LHCN-M2 (cell line): ENCODE data around the gene CSTF3. TPM values are rescaled to one million over a fixed set of nuclear protein-coding genes. Genes with fewer than 3 reads are reported as not detected.
A peak's percentile ranks its signal among the peaks of the same experiment; 100 is the strongest.
"Not testable (repeated sequence)": the region's sequence is repeated elsewhere in the genome, so short reads cannot be mapped to it uniquely, and the experiment has no call there.

Source experiments
- DNase-seq: peaks from one replicate; pipeline ENCODE4 v3.0.0-alpha.2; 2012; ENCODE audit warnings: low read depth
- total RNA-seq: library from RNA; depleted of rRNA; stranded (reverse); fragments of >200 nt; gene quantifications from 2 replicates; pipeline ENCODE4 v1.2.3, GENCODE V29; 2014

CSTF3 gene
- total RNA-seq, 1 experiment from 2014 or later, result 35.3 TPM

DNA sequence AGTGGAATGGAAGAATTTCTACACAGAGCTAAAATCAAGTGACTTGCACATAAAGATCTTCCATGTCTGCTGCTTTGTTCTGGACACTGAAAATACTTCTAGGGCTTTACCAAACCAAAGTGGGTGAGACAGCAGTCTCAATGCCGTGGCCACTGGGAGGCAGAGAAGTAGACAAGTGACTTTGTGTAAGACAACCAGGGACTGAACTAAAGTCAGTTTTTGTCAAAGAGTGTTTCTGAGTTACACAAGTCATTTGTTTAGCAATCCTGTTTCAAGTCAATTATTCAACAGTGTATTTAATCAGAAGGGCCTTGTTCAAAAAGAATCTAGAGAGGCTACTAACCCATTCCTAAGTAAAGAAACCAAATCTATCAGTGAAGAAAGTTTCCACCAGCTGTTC, 75.3 kb downstream of the CSTF3 start:
- DNase-seq, result no peak

DNA sequence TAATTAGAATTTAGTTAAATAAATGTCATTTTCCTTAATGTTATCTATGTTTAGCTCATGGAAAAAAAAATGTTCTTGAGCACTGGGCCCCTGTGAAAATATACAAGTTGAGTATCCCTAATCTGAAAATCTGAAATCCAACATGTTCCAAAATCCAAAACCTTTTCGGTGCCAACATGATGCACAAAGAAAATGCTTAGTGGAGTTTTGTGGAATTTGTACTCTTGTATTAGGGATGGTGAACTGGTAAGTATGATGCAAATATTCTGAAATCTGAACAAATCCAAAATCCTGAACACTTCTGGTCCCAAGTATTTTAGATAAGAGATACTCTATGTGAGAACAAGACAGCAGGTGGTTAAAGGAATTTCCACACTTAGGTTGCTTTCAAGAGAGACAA, 77.4 kb downstream of the CSTF3 start:
- DNase-seq, result no peak

DNA sequence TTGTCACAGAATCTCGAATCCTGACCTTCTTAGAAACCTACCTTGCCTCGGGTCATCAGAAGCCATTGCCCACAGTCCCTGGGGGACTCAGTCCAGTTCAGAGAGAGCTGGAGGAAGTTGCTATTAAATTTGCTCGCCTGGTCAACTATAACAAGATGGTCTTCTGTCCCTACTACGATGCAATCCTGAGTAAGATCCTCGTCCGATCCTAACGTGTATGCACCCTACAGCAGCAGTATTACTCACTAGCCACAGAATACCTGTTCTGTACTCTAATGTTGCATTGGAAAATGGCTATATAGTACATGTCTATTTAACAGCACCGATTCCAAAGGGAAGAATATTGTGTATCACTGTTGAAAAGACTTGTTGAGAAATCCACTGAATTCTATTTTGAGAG, 88.8 kb downstream of the CSTF3 start:
- DNase-seq, result no peak

DNA sequence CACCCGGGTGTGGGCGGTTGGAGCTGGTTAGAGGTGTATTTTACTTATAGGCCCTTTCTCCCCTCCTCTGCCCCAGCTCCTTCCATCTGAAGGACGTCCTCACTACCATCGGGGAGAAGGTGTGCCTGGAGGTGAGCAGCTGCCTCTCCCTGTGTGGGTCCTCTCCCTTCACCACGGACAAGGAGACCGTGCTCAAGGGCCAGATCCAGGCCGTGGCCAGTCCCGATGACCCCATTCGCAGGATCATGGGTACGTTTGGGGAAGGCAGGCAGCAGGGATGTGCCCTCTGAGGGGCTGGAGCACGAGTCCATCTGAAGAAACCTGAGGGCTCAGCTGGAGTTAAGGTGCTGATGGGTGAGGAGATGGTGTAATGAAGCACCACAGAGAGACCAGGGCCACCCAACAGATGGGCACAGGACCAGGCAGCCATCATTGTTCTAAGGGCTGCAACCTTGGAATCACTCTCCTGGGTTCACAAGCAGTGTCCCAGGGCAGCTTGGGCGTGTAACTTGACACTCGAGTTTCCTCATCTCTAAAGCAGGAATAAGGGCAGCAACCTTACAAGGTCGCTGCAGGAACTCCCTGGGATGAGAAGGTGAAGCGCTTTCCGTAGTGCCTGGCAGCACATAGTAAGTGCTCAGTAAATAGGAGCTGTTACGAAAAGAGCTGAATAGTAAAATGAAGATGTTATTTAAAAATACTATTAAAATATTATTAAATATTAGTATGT, 92.5 kb downstream of the CSTF3 start:
- no peak for DNase-seq

DNA sequence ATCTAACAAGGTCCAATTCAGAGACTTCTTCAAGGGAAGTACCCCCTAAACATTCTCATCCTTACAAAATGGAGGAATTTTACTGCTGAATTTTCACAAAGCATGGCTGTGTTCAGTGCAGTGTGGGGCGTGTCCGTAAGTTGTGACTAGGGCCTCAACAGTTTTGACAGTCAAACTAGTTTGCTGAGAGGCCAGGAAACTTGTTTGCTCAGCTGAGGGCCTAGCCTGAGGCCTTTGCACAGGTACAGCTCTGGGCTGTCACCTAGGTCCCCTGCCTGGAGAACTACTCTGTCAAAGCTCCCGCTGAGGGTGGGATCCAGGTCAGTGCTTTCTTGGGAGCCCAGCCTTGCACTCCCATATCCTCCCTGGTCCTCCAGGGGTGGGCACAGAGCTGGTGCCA, 94.0 kb downstream of the CSTF3 start:
- no peak for DNase-seq

DNA sequence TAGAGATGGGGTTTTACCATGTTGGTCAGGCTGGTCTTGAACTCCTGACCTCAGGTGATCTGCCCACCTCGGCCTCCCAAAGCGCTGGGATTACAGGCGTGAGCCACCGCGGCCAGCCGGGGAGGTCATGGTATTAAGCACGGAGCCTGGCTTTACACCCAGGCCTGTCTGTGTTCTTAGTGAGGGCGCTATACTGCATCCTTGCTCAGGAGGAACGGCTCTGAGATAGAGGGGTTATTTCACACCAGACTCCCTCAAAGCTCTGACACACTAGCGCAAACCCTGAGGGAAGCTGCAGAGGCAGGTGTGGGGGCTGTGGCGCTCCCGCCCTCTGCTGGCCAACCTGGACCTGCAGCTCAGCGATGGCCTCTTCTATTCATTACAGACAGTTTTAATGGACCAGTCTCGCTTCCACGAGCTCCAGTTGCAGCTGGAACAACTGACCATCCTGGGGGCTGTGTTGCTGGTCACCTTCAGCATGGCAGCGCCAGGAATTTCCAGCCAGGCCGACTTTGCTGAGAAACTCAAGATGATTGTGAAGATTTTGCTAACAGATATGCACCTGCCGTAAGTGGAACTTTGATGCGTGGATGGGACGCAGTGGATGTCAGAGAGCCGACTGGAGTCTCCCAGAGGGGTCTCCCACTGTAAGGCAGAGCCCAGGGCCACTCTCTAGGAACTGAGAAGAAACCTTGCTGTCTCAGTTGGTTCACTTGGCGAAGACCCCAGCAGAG, 95.7 kb downstream of the CSTF3 start:
- peak; percentile 59 for DNase-seq

DNA sequence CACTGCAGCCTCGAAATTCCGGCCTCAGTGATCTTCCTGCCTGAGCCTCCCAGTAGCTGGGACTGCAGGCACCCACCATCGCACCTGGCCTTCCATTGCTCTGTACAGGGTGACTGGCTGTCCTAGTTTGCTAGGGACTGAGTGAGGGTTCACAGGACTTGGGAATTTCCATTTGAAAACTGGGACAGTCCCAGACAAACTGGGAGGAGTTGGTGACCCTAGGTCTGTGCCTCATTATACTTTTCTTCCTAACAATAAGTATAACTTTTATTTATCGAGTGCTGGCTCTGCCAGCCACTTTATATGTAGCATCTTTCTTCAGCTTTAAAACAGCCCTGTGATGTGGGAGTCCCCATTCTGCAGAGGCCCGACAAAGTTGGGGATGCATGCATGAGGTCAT, 96.4 kb downstream of the CSTF3 start:
- DNase-seq, result no peak

DNA sequence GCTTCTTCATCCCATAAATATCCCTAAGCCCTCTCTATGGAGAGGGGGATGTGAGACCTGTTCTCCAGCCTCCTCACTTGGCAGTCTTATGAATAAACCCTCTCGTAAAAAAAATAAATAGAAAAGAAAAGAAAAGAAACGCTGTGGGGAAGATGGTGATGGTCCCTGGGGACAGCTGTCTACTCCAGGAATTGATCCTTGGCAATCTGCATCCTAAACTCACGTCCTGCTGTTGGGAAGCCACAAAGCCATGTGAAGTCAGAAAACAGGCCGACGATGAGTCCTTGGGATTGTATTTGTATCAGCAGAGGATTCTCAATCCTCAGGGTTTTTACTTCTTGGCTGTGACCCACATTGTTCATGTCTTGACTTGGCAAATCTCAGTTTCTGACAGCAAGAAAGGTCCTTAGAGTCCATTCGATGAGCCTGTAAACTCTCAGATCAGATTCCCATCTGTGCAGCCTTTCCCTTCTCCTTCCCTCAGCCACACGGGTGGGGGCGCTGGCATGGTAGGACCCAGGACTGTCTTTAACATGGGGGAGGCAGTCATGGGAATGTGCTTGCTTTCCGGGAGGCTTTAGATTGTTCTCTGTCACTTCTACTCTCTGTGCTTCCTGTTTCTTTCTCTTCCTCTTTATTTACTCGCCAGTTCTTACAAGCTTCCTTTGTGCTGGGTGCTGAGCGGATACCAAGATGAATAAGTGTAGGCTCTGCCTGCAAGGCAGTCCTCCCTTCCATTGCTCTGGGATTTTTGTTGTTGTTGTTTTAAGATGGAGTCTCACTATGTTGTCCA, 97.1 kb downstream of the CSTF3 start:
- no peak for DNase-seq

DNA sequence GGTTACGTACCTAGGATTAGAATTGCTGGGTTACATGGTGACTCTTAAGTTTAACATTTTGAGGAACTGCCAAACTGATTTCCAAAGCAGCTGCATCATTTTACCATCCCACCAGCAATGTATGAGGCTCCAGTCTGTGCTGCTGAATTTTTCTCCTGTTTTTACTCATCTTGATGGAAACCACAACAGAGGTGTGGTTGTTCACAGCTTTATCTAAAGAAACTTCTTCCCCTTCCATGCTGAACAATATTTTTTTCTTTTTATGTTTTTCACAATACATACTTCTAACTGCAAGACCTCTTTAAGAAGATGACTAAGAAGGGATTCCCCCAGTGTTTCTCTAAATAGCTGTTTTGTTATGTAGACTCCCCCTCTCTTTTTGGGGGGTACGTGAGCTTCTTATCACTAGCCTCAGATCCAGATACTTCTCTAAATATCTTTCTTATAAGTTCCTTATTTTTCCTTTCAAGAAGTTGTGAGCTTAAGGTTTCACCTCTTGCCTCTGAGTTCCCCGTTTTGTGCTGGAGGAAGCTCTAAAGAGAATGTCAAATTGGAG, 97.9 kb downstream of the CSTF3 start:
- DNase-seq, result peak; percentile 50

DNA sequence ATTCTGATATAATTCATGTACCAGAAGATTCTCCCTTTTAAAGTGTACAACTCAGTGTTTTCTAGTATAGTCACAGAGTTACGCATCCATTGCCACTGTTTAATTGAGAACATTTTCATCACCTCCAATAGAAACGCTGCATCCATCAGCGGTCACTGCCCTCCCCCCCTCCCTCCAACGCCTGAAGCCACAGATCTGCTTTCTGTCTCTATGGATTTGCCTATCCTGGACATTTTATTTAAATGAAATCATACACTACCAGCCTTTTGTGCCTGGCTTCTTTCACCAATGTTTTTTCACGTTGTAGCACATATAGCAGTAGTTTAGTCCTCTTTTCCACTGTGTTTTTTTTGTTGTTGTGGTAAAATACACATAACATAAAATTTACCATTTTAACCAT, 99.1 kb downstream of the CSTF3 start:
- no peak for DNase-seq

DNA sequence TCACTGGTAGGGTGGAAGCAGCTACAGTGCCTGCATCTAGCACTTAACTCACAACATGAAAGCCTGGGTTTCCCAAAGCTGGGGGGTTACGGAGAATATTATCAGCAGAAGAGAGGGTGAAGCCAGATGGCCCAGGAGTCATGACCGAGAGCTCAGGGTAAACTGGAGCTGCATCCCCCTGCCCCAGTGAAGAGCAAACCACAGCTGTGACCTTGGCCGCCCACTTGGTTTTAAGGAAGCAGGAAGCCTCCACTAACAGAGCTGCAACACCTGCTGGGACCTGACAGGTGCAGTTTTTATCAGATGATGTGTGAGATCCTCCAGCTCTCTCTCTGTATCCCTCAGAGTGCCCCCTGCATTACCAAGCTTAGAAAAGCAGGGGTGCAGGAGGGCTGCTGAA, 101.0 kb downstream of the CSTF3 start:
- peak; percentile 40 for DNase-seq

DNA sequence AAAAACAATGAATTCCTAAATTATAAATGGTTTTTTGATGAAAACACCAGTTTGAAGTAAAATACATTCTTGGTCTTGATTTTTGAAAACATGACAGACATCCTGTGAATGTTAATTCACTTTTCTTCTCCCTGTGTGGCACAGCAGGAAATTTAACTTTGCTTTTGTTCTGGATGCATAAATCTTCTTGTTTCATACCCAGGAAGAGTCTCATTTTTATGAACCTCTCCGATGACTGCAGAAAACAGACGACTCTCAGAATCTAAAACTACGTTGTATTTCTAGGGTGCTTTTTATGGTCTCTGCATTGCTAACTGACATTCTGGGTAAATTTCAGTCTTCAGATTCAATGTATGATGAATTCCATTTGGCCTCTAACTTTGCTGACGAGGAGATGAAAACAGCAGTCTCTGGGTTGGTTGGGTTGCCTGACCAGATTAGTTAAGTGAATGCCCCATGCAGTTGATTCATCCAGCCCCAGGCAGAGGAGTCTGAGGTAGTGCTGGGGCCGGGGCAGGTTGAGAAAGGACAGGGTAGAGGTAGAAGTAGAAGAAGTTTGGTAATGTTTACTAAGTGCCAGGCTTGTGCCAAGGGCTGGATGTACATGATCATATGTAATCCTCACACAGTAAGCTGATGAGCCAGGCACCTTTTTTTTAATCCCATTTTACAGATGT, 101.8 kb downstream of the CSTF3 start:
- no peak for DNase-seq

DNA sequence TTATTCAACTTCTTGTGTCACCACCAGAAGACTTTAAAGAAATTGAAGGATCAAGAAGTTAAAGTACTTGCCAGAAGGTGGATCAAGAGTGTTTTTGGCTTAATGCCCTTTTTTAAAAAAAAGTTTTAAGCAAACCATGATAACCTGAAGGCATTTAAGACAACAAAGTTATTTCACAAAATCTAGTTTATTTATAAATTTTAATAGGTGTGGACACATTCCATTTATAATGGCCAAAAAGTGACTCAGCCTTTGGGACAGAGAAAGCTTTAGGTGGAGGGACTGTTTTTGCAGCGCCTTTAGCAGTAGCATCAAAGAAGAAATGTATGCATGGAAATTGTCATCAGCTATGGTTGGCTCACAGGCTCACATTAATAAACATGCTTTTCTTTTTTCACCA, 104.0 kb downstream of the CSTF3 start:
- DNase-seq, result no peak

DNA sequence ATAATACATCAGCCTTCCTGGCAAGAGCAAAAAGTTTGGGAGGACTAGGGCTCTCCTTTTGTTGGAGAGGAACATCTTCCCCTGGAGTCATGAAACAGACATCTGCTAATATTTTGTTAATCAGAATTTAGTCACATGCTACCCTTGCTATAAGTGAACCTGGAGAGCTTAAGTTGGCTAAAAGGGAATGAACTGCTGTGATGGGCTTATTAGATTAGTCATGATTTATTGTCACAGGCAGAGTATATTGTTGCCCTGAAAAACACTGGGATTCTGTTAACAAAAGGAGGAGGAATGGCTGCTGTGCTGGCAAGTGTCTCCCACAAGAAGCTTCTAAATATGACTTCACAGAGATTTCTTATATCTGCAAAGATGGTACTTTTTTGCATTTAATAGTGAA, 105.9 kb downstream of the CSTF3 start:
- no peak for DNase-seq

DNA sequence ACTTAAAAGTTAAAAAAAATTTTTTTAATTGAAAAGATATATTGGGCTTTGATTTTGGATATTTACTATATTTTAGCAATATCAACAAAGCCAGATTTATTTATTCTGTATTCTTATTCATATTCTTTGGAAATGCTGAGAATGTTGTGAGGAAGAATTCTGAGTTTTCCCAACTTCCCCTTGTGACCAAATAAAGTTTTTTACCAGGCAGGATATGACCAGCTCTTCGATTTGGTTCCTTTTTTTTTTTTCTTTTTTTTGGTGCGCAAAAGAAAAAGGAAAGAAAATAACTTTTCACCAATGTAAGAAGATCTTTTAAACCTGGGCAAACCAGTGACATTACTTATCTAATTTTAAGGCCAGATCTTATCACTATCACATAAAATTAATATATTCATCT, 109.0 kb downstream of the CSTF3 start:
- no peak for DNase-seq

DNA sequence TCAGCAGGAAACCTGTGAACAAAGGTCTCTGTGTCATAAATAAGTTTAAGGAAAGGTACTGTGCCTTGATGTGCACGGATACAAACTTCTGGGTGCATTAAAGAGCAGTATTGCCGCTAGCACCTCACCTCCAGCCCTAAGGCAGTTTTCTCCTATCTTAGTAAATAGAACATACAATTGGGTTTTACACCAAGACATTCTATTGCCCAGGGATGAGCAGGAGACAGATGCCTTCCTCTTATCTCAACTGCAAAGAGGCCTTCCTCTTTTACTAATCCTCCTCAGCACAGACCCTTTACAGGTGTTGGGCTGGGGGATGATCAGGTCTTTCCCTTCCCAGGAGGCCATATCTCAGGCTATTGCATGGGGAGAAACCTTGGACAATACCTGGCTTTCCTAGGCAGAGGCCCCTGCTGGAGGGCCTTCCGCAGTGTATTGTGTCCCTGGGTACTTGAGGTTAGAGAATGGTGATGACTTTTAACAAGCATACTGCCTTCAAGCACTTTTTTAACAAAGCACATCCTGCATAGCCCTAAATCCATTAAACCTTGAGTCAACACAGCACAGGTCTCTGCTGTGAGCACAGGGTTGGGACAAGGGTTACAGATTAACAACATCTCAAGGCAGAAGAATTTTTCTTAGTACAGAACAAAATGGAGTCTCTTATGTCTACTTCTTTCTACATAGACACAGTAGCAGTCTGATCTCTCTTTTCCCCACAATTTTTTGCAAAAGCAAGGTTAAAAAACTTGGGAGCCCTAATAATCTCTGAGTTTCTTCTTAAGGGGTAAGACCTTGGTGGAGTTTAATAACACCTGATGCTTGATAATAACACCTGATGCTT, 111.5 kb downstream of the CSTF3 start:
- DNase-seq, result not testable (repeated sequence)

DNA sequence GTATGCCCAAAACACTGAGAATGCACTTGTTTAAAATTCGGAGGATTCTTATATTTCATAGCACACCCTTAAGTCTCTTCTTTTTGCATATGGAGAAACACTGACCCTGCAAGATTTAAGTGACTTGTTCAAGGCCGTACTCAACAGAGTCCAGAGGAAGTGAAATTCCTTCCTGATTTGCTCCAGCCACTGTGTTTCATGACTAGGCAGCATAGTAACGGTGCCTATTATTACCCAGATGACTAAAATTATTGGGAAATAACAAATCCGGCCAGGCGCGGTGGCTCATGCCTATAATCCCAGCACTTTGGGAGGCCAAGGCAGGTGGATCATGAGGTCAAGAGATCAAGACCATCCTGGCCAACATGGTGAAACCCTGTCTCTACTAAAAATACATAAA, 112.6 kb downstream of the CSTF3 start:
- not testable (repeated sequence) for DNase-seq

DNA sequence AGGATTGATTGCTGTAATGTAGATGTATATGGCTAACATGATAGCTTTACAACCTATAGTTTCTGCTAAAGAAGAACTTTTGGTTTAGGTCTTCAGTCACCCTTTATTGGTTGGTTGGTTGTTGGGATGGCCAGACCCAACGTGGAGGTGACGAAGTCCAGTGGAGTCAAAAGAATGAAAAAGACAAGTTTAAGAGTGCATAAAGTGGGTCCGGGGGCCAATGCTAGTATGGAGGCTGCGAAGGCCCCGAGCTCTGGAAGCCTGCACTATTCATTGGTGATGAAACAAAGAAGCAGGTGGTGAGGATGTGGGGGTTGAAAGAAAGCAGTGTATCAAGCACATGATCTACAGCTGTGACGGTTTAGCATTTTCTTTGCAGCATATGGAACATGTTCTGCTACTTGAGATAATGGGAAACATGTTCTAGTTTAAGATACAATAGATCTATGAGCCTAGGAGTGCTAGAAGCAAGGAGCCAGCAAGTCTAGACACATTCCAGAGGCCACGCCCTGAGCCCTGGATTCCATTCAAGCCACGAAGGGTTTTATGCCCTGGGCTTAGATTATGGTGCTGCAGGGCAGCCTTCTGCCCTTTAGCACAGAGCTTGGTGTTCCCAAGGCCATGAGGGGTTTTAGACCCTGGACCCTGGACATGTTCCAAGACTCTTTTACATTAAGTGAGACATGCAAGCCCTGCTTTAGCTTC, 115.6 kb downstream of the CSTF3 start:
- DNase-seq, result peak; percentile 26

DNA sequence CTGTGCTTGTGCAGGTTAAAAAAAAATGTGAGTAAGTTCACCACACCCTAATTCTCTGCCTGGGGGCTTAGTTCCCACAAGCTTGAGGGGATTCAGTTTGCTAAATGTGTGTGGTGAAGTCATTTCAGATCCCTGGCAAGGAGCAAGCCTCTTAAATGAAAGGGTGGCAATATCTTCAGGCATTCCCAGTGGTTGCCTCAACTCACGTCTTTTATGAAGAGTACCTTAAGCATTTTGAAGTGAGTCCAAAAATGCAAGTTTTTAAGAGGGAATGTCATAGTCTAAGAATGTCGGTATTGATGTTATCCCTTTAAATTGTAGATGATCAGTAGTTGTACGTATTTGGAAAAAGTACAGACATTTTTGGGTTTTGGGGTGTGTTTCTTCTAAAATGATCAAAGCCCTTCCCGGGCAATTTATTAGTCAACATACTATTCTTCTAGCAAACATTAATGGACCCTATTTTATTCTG, 117.0 kb downstream of the CSTF3 start:
- no peak for DNase-seq
